Pancreas (tissue), 10 donors: ENCODE data around the gene AFAP1L1. TPM values are rescaled to one million over a fixed set of nuclear protein-coding genes. Genes with fewer than 3 reads are reported as not detected.

Source experiments
- ATAC-seq, 4 donors: fragments of 200-7000 bp; cut with Tn5 transposase; one replicate each; pipeline versions ENCODE4 v1.8.0 to v1.9.1; 2020; ENCODE audit warnings: mild to moderate bottlenecking in 4 of 4, moderate library complexity in 4 of 4
- DNase-seq, 6 donors: peaks; one replicate each; pipeline ENCODE4 v3.0.0-alpha.2; 2020
- FAIRE-seq: peaks from 2 replicates; lab custom pipeline; 2012; peaks lifted over from hg19 to GRCh38; lab: Jason Lieb, UNC
- H3K27ac ChIP-seq, 4 donors: fragments of 200-600 bp; sonication (generic); 1 replicate in 3 of 4; 2 replicates in 1 of 4; pipeline versions ENCODE4 v1.5.0 to v1.8.0; 2020
- H3K27me3 ChIP-seq, 4 donors: fragments of 200-600 bp; one replicate each; pipeline ENCODE4 v1.8.0; 2021
- H3K36me3 ChIP-seq, 3 donors: fragments of 200-600 bp; sonication (generic) in 1 of 3; one replicate each; pipeline versions ENCODE4 v1.5.0 to v1.8.0; 2020 to 2021
- H3K4me1 ChIP-seq, 3 donors: fragments of 200-600 bp; one replicate each; pipeline ENCODE4 v1.8.0; 2021
- H3K4me3 ChIP-seq, 4 donors: fragments of 200-600 bp; sonication (generic) in 2 of 4; one replicate each; pipeline versions ENCODE4 v1.5.0 to v1.8.0; 2020 to 2021
- H3K9me3 ChIP-seq, 4 donors: fragments of 200-600 bp; one replicate each; pipeline ENCODE4 v1.8.0; 2021
- WGBS, 2 donors: extraction: QIAGEN DNeasy Blood & Tissue Kit; methylation state at CpG; one replicate each; pipeline ENCODE4 v1.1.7; 2013; 5-methylcytosine and 5-hydroxymethylcytosine counted together
- intact Hi-C, 3 donors: fragments of 100-400 bp; cut with DNase I; formaldehyde crosslinking; loops; one replicate each; pipeline versions ENCODE4 v1.11.1 to v1.14.2; 2022
- polyA plus RNA-seq, 2 donors: library from polyadenylated mRNA; stranded (reverse); fragments of 200-250 nt; gene quantifications; one replicate each; pipeline ENCODE4 v1.2.3, GENCODE V29; 2013
- total RNA-seq, 6 donors: library from RNA; stranded (reverse); fragmentation: NEBNext Ultra II Directional in 4 of 6; extraction: Animal tissue kit (Norgen Biotek cat#: 25700) in 4 of 6; gene quantifications; one replicate each; pipeline versions ENCODE4 v1.2.1 to v1.2.4, GENCODE V29; 2021 to 2023
- TF ChIP-seq, protein P1 (sequence below), 4 donors: fragments of 200-600 bp; sonication (generic) in 3 of 4; IDR thresholded peaks; one replicate each; pipeline versions ENCODE4 v1.5.0 to v1.8.0; 2021; ENCODE audit warnings: antibody characterized with exemption in 4 of 4
- donor health status: healthy with polysubstance abuse.
- donor health status: DM: no; HTN: no; CAD: no; lungs with moderate emphysema.
- donor health status: DM: no; HTN: no; CAD: no.
- donor health status: control.
- donor health status: control.
- donor health status: Bipolar disorder and iron deficiency.
- donor health status: DM: yes; HTN: yes; CAD: no.
- donor health status: DM: no; HTN: no; CAD: no.
- donor health status: DM: no; HTN: no; CAD: no.
- donor health status: DM: yes; HTN: yes; CAD: no.

The AFAP1L1 gene
- total and polyA plus RNA-seq, 8 donors, result 0.54 to 2.4 (median 1.2) TPM

DNA sequence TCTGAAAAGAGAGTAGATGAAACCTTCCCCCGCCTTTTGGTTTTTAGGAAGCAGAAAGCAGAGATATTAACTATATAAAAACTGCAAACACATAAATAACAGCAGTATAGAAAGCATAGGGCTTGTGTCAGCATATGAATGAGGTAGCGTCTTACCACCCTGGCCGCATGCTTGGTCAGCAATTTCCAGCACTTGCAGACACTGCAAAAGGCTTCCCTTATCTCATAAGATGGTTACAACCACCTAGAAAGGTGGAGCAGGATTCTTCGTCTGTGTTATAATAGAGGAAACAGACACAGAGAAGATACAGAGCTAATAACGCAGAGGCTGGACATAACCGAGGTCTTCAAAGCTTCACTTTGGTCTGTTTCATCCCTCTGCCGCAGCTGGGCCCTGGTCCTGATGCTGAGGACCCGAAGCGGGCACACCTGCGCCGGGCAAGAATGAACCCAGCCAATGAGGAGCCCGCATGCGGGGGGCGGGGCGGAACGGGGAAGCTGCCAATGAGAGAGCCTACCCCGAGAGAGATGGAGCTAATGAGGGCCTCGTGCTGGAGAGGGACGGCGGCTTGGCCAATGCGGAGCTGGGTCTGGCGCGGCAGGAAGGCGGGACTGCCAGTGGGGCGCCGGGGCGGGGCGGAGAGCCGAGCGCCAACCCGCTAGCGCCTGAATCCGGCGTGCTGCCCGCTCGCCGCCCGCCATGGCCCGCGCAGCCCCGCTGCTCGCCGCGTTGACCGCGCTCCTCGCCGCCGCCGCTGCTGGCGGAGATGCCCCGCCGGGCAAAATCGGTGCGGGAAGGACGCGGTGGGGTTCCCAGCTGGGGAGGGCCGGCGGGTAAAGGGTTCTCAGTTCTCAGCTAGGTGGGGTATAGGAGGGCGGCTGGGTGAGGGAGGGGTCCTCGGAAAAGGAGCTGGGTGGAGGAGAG is 86.0 kb downstream of the AFAP1L1 start, which contains the start of gene PCYOX1L:
TSS of gene PCYOX1L (plus strand) at position 677 of the 924 bp plus-strand sequence. CDS start at position 700, 23 bp downstream.
- peaks cover 0 to 7% (median 0%) of the 10 kb centered on the region in 3 donors for H3K36me3 ChIP-seq
- DNase-seq, result peak; percentile 93 to 98 (median 95)
- TF ChIP-seq, protein P1, sequence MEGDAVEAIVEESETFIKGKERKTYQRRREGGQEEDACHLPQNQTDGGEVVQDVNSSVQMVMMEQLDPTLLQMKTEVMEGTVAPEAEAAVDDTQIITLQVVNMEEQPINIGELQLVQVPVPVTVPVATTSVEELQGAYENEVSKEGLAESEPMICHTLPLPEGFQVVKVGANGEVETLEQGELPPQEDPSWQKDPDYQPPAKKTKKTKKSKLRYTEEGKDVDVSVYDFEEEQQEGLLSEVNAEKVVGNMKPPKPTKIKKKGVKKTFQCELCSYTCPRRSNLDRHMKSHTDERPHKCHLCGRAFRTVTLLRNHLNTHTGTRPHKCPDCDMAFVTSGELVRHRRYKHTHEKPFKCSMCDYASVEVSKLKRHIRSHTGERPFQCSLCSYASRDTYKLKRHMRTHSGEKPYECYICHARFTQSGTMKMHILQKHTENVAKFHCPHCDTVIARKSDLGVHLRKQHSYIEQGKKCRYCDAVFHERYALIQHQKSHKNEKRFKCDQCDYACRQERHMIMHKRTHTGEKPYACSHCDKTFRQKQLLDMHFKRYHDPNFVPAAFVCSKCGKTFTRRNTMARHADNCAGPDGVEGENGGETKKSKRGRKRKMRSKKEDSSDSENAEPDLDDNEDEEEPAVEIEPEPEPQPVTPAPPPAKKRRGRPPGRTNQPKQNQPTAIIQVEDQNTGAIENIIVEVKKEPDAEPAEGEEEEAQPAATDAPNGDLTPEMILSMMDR (IDR thresholded peaks at IDR 0.05), result no peak
- peak within 1 kb of the TSS; percentile 63 to 86 (median 73) for H3K4me3 ChIP-seq
- no peaks in the 10 kb centered on the region for H3K27me3 ChIP-seq
- H3K27ac ChIP-seq, result peak within 1 kb of the TSS in 2 of 4 donors; percentile 29 to 33
- ATAC-seq, result peak; percentile 99 to 100 (median 100)
- no peak for FAIRE-seq
- H3K4me1 ChIP-seq, result peaks cover 0 to 5% (median 0%) of the 10 kb centered on the region in 3 donors
- no peaks in the 10 kb centered on the region for H3K9me3 ChIP-seq
- intact Hi-C loops, result no loop called here
- 2% methylated on average over 59 to 61 of the region's 61 CpGs for WGBS, 2 donors

DNA sequence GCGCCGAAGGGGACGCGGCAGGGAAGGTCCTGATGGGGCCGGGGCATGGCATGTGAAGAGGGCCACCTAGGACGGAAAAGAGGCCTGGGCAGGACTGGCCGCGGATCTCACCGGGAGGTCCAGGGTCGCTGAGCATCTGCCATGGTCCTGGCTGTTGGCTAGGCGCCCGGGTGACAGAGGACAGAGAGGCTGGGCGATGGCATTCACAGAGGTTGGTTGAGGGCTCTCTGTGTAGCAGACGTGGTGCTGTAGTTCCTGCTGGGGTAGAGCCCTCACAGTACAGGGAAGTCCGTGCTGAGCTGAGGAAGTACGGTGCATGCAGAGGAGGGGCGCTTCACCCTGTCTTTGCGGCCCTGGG is 86.6 kb downstream of the AFAP1L1 start:
- Histone ChIP-seq H3K9me3 (no peaks in the 10 kb centered on the region), H3K4me1 (peaks cover 0 to 5% (median 0%) of the 10 kb centered on the region in 3 donors), H3K4me3 (peak overlapping the region; percentile 63 to 86 (median 73)), H3K36me3 (peaks cover 0 to under 1% (median 0%) of the 10 kb centered on the region in 3 donors), H3K27me3 (no peaks in the 10 kb centered on the region), H3K27ac (peak overlapping the region in 2 of 4 donors; percentile 29 to 33)
- ATAC-seq (peak; percentile 26 to 48 (median 39)), FAIRE-seq (no peak), DNase-seq (peak in 5 of 6 donors; percentile 39 to 78 (median 60))
- WGBS, 2 donors, result 1% methylated on average over 16 to 18 of the region's 18 CpGs
- intact Hi-C loops, result no loop called here
- TF ChIP-seq, protein P1 (IDR thresholded peaks at IDR 0.05), result no peak

DNA sequence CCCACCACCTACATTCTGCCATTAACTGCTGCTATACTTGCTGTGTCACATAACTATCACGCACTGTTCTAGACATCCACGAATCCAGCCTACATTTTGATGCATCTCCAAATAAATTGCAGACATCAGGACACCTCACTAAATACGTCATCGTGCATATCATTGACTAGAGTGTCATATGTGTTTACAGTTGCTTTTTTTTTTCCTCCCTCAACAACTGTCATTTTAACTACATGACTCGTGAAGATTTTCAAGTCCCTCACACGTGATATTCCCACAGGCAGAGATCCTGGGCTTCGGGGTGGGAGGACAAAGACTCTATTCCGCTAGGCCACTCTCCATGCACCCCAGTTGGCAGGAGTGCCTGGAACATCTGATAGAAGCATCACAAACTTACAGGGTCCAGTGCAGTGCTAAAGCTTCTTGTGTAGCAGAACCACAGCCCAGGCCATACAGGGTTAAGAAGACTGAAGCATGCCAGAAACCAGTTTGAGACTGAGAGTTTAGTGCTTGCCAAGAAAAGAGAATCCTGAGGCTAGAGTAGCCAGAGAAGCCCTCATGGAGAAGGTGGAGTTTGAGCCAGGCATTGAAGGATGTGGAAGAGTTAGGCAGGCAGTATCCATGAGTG is 87.3 kb downstream of the AFAP1L1 start:
- WGBS, 2 donors, result 82 to 86% methylated on average over 8 of the region's 8 CpGs
- no peak for FAIRE-seq
- Histone ChIP-seq H3K27me3 (no peaks in the 10 kb centered on the region), H3K4me3 (no peak overlapping the region), H3K27ac (no peak overlapping the region), H3K9me3 (no peaks in the 10 kb centered on the region), H3K4me1 (peaks cover 0 to 5% (median 0%) of the 10 kb centered on the region in 3 donors), H3K36me3 (no peaks in the 10 kb centered on the region)
- TF ChIP-seq, protein P1 (IDR thresholded peaks at IDR 0.05), result no peak
- no peak for DNase-seq
- no peak for ATAC-seq
- intact Hi-C loops, result no loop called here

DNA sequence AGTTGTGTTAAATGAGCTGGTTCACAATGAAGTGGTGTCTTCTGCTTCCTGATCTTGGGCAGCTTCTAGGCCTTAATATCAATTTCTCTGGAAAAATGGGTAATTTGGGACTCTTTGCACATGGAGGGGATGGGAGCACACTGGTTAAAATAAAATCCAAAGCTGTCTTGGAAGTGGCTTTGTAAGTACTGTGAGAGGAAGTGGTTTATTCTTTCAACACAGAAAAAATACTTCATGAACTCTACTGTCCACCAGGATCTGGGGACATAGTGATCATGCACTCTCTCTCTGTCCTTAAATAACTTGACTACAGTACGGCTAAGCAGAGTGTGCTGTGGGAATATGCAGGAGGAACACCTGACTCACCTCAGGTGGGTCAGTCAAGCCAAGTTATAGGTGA is 88.6 kb downstream of the AFAP1L1 start:
- Histone ChIP-seq H3K9me3 (no peaks in the 10 kb centered on the region), H3K4me1 (peaks cover 0 to 5% (median 0%) of the 10 kb centered on the region in 3 donors), H3K4me3 (no peak overlapping the region), H3K27ac (no peak overlapping the region), H3K36me3 (no peaks in the 10 kb centered on the region), H3K27me3 (no peaks in the 10 kb centered on the region)
- TF ChIP-seq, protein P1 (IDR thresholded peaks at IDR 0.05), result no peak
- no peak for DNase-seq
- no peak for ATAC-seq
- 76 to 85% methylated on average over 1 of the region's 1 CpG for WGBS, 2 donors
- no peak for FAIRE-seq
- intact Hi-C loops, result no loop called here
